ENCODE results near the gene ZNF684.
"Not testable (repeated sequence)": the region's sequence is repeated elsewhere in the genome, so short reads cannot be mapped to it uniquely, and the experiment has no call there.

The ZNF684 gene

GRCh38 chr1:40531381-40532061 lies at the start of gene ZNF684:
TSS of gene ZNF684 (plus strand) at chr1:40531637. CDS start at chr1:40533167, 1,530 bp downstream.
- Histone ChIP-seq H3K9ac (ENCODE audit: low read length) (peak within 1 kb of the TSS; percentile 66), H3K79me2 (ENCODE audit: insufficient read depth, low read length) (no peaks in the 10 kb centered on the region), H3F3A (ENCODE audit: insufficient read depth, low read length) (no peaks in the 10 kb centered on the region), H3K4me3 (ENCODE audit: low read depth, low read length, poor library complexity, severe bottlenecking) (peak within 1 kb of the TSS; percentile 76), H3K36me3 (ENCODE audit: insufficient read depth, low read length) (peaks cover 15% of the 10 kb centered on the region), H4K20me1 (ENCODE audit: insufficient read depth, low read length) (no peaks in the 10 kb centered on the region), H3K27me3 (ENCODE audit: insufficient read depth, low read length) (no peaks in the 10 kb centered on the region), H3K4me2 (ENCODE audit: low read length) (peak within 1 kb of the TSS; percentile 86), H3K9me2 (ENCODE audit: low read depth, low read length) (no peaks in the 10 kb centered on the region), H3K4me1 (ENCODE audit: insufficient read depth, low read length, severe bottlenecking) (peaks cover 21% of the 10 kb centered on the region), H3K9me3 (ENCODE audit: low read length) (peaks cover 2% of the 10 kb centered on the region; the same call in 1 of the 2 replicates), H2AFZ (ENCODE audit: low read length) (peak within 1 kb of the TSS; percentile 90), H3K27ac (ENCODE audit: low read depth, low read length, poor library complexity, severe bottlenecking) (peak within 1 kb of the TSS; percentile 14)
- TF ChIP-seq CTCF (IDR thresholded peaks at IDR 0.05; ENCODE audit: low read length) (no peak), EZH2 (IDR thresholded peaks at IDR 0.05; ENCODE audit: borderline replicate concordance, low read length) (no peak)

GRCh38 chr1:40495315-40495903 lies 36.0 kb upstream of the ZNF684 start:
- no peak overlapping the region for H3K27ac ChIP-seq (ENCODE audit: low read depth, low read length, poor library complexity, severe bottlenecking)
- no peak overlapping the region for H2AFZ ChIP-seq (ENCODE audit: low read length)
- H3K4me3 ChIP-seq (ENCODE audit: low read depth, low read length, poor library complexity, severe bottlenecking): no peak overlapping the region
- H3F3A ChIP-seq (ENCODE audit: insufficient read depth, low read length): no peaks in the 10 kb centered on the region
- no peaks in the 10 kb centered on the region for H3K27me3 ChIP-seq (ENCODE audit: insufficient read depth, low read length)
- TF ChIP-seq EZH2 (IDR thresholded peaks at IDR 0.05; ENCODE audit: borderline replicate concordance, low read length) (no peak), CTCF (IDR thresholded peaks at IDR 0.05; ENCODE audit: low read length) (no peak)
- H3K79me2 ChIP-seq (ENCODE audit: insufficient read depth, low read length): no peaks in the 10 kb centered on the region
- no peaks in the 10 kb centered on the region for H3K4me1 ChIP-seq (ENCODE audit: insufficient read depth, low read length, severe bottlenecking)
- H3K4me2 ChIP-seq (ENCODE audit: low read length): no peak overlapping the region
- H3K9ac ChIP-seq (ENCODE audit: low read length): no peak overlapping the region
- H3K36me3 ChIP-seq (ENCODE audit: insufficient read depth, low read length): peaks cover 50% of the 10 kb centered on the region
- H4K20me1 ChIP-seq (ENCODE audit: insufficient read depth, low read length): no peaks in the 10 kb centered on the region
- H3K9me3 ChIP-seq (ENCODE audit: low read length): peaks cover 52% of the 10 kb centered on the region
- no peaks in the 10 kb centered on the region for H3K9me2 ChIP-seq (ENCODE audit: low read depth, low read length)

- H3K27ac ChIP-seq (ENCODE audit: low read depth, low read length, poor library complexity, severe bottlenecking); H3K9me2 ChIP-seq (ENCODE audit: low read depth, low read length); H3K4me1 ChIP-seq (ENCODE audit: insufficient read depth, low read length, severe bottlenecking); H3K4me3 ChIP-seq (ENCODE audit: low read depth, low read length, poor library complexity, severe bottlenecking); H2AFZ ChIP-seq (ENCODE audit: low read length); H4K20me1 ChIP-seq (ENCODE audit: insufficient read depth, low read length); H3K4me2 ChIP-seq (ENCODE audit: low read length); H3K27me3 ChIP-seq (ENCODE audit: insufficient read depth, low read length); H3F3A ChIP-seq (ENCODE audit: insufficient read depth, low read length); H3K79me2 ChIP-seq (ENCODE audit: insufficient read depth, low read length); H3K36me3 ChIP-seq (ENCODE audit: insufficient read depth, low read length); H3K9ac ChIP-seq (ENCODE audit: low read length): not testable (repeated sequence)
- H3K9me3 ChIP-seq (ENCODE audit: low read length): peaks cover 35% of the 10 kb centered on the region
Observed at GRCh38 chr1:40502651-40503050, 28.8 kb upstream of the ZNF684 start.
